ENCODE results near the gene TRIM66. TPM values are rescaled to one million over a fixed set of nuclear protein-coding genes. Genes with fewer than 3 reads are reported as not detected.

TRIM66 gene
- total RNA-seq, 1 donor from 2014 or later, result 15.0 TPM

- Histone ChIP-seq H3K4me1 (peaks cover 28% of the 10 kb centered on the region), H3K27ac (peak overlapping the region; percentile 99), H3K4me3 (peak overlapping the region; percentile 98), H3K36me3 (peaks cover 40% of the 10 kb centered on the region), H3K9me3 (no peaks in the 10 kb centered on the region), H3K27me3 (no peaks in the 10 kb centered on the region)
- no peak for TF ChIP-seq CTCF (IDR thresholded peaks at IDR 0.05)
- intact Hi-C loops (cut with DNase I), result no loop called here
- DNase-seq (peak; percentile 71), ATAC-seq (peak; percentile 14)
Measured at GRCh38 chr11:8683115-8683807, 796 bp upstream of the TRIM66 start.

GRCh38 chr11:8681837-8682302 lies 595 bp downstream of the TRIM66 start:
- Histone ChIP-seq H3K36me3 (peaks cover 43% of the 10 kb centered on the region), H3K27me3 (no peaks in the 10 kb centered on the region), H3K9me3 (no peaks in the 10 kb centered on the region), H3K27ac (peak overlapping the region; percentile 99), H3K4me1 (peaks cover 20% of the 10 kb centered on the region), H3K4me3 (peak overlapping the region; percentile 98)
- ATAC-seq (no peak), DNase-seq (no peak)
- intact Hi-C loops (cut with DNase I), result no loop called here
- TF ChIP-seq CTCF (IDR thresholded peaks at IDR 0.05), result no peak

GRCh38 chr11:8679006-8679405 lies 3.5 kb downstream of the TRIM66 start:
- DNase-seq (no peak), ATAC-seq (no peak)
- no peaks in the 10 kb centered on the region for H3K9me3 ChIP-seq
- H3K36me3 ChIP-seq, result peaks cover 23% of the 10 kb centered on the region
- no peak for TF ChIP-seq CTCF (IDR thresholded peaks at IDR 0.05)
- H3K27ac ChIP-seq, result no peak overlapping the region
- peaks cover 10% of the 10 kb centered on the region for H3K4me1 ChIP-seq
- no peak overlapping the region for H3K4me3 ChIP-seq
- no peaks in the 10 kb centered on the region for H3K27me3 ChIP-seq
- intact Hi-C loops (cut with DNase I), result no loop called here

- peaks cover 2% of the 10 kb centered on the region for H3K4me1 ChIP-seq
- intact Hi-C loops (cut with DNase I), result no loop called here
- no peak for TF ChIP-seq CTCF (IDR thresholded peaks at IDR 0.05)
Measured at GRCh38 chr11:8676458-8676857, 6.0 kb downstream of the TRIM66 start.

GRCh38 chr11:8674859-8675258 lies 7.6 kb downstream of the TRIM66 start:
- peaks cover 38% of the 10 kb centered on the region for H3K36me3 ChIP-seq
- H3K4me3 ChIP-seq, result no peak overlapping the region
- no peaks in the 10 kb centered on the region for H3K27me3 ChIP-seq
- DNase-seq, result no peak
- ATAC-seq, result no peak
- intact Hi-C loops (cut with DNase I), result no loop called here
- TF ChIP-seq CTCF (IDR thresholded peaks at IDR 0.05), result no peak
- H3K27ac ChIP-seq, result no peak overlapping the region
- H3K9me3 ChIP-seq, result no peaks in the 10 kb centered on the region
- H3K4me1 ChIP-seq, result peaks cover 8% of the 10 kb centered on the region

More at GRCh38 chr11:8676458-8676857, 6.0 kb downstream of the TRIM66 start:
- no peaks in the 10 kb centered on the region for H3K9me3 ChIP-seq
- H3K27me3 ChIP-seq, result no peaks in the 10 kb centered on the region
- H3K36me3 ChIP-seq, result peaks cover 29% of the 10 kb centered on the region
- DNase-seq, result no peak
- H3K4me3 ChIP-seq, result no peak overlapping the region
- ATAC-seq, result no peak
- no peak overlapping the region for H3K27ac ChIP-seq
